NCI-H345 treated with DMSO at 0.1 percent for 48 hours (cell line): ENCODE measurements around the gene COL1A2.
A peak's percentile ranks its signal among the peaks of the same experiment; 100 is the strongest.

ENCODE experiments used
- DNase-seq: peaks from one replicate; lab custom pipeline; 2025; ENCODE audit not compliant: unreplicated experiment; lab: John Stamatoyannopoulos, UW

Gene COL1A2

GRCh38 chr7:94382132-94382531 is 12.6 kb upstream of the COL1A2 start:
- no peak for DNase-seq

GRCh38 chr7:94382746-94383145 is 11.9 kb upstream of the COL1A2 start:
- no peak for DNase-seq

DNA sequence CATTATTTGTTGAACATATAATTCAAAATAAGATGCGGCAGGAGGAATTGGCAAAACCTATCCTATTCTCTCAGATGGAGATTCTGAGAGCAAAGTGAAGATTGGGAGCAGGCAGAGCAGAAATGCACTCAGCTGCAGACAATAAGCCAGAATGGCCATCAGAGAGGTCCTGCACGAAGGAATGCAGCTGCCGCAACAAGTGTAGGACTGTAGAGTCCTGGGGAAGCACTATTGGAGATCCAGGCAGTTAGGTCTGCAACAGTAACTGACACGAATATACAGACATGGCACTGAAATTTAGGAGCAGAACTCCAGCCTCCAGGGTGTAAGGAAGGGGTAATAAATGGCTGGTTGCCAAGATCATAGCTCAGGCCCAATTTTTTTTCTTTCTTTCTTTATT is 10.4 kb upstream of the COL1A2 start:
- no peak for DNase-seq

DNA sequence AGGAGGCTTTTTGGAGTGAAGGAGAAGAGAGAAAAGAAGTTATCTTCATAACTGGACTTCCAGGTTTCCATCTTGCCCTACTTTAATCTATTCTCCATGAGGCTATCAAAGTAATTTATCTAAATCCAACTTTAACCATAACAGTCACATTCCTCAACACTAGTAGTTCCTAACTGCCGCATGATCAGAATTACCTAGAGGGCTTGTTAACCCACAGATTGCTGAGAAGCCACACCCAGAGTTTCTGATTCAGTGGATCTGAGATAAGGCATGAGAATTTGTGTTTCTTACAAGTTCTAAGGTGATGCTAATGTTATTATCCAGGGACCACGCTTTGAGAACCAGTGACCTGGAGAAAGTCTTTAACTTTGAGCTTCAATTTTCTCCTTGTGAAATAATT is 8.3 kb upstream of the COL1A2 start:
- DNase-seq = no peak

- no peak for DNase-seq
Measured at GRCh38 chr7:94388540-94388939, 6.2 kb upstream of the COL1A2 start.

DNA sequence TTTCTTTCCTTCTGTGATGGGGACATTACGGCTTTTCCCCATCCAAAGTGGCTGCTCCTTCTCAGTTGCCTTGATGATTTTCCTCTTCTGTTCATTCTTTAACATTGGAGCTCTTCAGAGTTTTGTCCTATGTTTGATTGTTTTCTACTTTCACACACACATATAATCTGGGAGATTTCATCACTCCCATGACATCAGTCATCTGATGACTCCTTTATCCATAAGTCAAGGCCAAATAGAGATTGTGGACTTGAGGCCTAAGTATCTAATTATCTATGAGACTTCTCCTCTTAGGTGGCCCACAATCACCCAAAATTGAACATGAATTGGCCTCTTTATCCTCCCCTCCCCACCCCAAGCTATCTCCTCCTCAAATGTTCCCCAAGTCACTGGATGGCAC is 5.3 kb upstream of the COL1A2 start:
- no peak for DNase-seq

DNA sequence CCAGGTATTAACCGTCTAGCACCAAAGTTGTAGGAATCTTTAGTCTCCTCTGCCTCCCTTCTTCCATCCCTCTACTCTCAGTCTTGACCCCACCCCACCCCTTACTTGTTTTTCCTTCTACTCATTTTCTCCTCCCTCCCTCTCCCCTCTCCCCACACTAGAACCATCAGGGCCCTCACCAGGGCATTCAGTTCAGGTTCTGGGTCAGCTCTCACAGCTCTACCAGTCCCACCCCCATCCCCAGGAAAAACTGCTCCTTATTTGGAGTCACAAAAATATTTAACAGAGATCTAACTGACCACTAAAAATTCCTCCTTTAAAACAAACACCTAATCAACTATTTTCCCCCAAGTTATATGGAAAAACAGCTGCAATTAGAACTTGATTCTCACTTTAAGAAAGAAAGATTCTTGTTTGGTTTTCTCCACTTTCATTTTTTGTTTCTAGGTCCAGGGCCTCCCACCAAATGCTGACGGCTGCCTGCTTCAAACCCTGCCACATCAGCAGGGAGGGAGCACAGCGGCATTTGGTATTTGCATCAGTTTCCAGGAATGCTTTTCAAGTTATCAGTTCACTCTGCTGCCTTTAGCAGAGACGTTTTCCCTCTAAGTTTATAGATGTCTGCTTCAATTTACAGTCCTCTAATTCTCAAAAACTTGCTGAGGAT is 2.8 kb upstream of the COL1A2 start:
- DNase-seq = no peak

GRCh38 chr7:94392393-94392786 is 2.3 kb upstream of the COL1A2 start:
- DNase-seq = no peak

DNA sequence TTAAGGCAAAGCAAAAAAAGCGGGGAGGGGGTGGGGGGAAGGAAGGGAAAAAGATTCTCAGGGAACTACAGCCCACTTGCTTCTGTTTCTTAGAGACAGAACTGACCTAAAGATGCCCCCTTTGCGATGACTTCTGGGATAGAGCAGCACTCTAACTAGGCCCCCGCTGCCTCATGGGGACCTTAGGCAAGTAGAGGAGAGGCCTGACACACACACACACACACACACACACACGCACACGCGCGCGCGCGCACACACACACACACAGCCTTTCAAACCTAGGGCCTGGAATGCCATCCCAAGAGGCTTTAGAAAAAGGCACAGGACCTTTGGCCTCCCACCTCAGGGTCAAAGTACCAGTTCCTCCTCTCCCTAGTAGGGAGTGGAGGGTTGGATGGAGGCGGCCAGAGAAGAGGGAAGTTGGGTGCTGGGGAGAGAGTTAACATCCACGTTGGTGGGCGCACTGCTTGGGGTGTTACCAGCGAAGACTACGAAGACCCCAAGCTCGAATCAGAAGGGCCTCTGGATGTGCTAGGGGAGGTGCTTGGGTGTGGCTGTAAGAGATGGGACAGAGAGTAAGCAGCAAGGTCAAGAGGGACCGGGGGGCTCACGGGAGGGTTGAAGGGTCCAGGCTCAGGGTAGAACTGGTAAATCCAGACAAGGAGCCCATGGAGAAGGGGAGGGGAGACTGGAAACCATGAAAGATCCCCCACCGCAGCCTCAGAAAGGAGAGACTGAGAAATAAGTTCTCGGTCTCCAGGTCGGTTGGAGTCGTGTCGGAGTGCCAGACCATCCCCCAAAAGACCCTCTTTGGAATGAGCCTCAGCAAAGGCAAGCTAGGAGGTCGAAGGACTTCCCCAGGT is 1.2 kb upstream of the COL1A2 start:
- no peak for DNase-seq

DNA sequence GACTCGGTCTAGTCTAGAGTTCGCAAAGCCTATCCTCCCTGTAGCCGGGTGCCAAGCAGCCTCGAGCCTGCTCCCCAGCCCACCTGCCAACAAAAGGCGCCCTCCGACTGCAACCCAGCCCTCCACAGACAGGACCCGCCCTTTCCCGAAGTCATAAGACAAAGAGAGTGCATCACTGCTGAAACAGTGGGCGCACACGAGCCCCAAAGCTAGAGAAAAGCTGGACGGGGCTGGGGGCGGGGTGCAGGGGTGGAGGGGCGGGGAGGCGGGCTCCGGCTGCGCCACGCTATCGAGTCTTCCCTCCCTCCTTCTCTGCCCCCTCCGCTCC is 622 bp upstream of the COL1A2 start:
- no peak for DNase-seq

GRCh38 chr7:94395141-94396036 is 694 bp downstream of the COL1A2 start:
- DNase-seq = peak; percentile 68

- DNase-seq = no peak
Measured at GRCh38 chr7:94396037-94396431, 1.3 kb downstream of the COL1A2 start.

DNA sequence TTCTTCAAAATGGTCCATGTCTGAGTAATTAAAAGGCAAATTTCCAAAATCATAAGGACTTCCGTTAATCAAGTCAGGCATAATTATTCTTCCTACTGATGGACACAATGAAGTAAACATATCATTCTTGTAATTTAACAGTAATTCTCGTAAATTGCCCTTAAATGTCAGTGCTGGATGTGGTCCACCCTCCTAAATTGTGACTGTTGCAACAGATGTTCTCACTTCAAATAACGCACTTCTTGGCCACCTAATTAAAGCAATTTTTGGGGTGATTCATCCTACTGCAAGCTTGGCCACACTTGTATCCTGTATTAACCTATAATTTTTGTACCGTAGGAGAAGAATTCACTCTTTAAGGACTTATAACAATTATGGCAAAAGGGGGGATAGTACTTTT is 1.9 kb downstream of the COL1A2 start:
- no peak for DNase-seq

GRCh38 chr7:94397722-94398121 is 3.0 kb downstream of the COL1A2 start:
- DNase-seq = no peak

- DNase-seq = no peak
Measured at GRCh38 chr7:94398841-94399240, 4.1 kb downstream of the COL1A2 start.

DNA sequence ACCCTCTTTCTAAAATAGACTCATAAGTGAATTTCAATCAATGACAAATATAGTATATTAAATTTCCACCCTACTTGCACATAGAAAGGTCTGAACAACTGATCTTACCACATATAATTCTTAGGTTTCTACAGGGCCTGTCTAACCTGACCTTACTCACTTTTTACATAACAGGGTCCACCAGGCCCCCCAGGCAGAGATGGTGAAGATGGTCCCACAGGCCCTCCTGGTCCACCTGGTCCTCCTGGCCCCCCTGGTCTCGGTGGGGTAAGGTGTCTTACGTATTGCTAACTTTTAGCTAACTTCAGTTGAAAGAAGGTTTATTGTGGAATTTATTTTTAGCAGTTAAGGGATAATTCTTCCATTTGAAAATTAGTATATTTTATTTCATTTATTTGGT is 5.3 kb downstream of the COL1A2 start:
- DNase-seq = no peak

DNA sequence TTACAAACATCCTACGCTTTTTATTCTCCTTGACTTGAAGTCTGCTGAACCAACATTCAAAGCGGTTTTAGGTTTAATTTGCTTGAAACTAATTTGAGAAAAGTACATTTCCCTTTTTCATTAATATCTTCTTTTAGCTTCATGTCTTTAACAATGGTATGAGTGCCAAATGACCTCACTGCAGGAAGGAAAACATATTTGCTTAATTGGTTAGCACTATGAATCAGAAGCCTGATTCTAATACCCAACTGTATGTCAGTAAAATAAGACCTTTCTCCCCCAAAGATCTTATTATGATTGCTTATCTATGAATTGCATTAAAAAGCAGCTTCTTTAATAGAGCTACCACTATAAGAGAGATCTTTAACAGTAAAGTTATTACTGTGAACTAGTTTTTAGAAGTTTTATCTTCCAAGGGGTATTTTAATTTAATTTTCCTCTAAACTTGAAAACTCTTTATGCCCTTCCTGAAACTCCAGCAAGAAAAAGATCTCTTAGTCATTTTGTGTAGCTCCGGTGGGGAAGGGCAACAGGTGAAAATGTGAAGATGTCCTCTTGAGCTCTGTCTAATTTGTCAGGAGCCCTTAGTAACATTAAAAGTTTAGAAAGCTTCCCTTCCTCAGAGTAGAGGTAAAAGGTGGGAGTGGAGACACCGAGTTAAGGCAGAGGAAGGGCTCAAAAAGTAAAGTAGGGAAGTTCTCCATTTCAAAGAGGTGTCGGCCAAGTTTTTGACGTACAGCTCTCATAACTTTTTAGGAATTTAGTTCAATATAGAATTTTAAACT is 6.1 kb downstream of the COL1A2 start:
- DNase-seq = no peak

- no peak for DNase-seq
Measured at GRCh38 chr7:94401428-94401814, 6.7 kb downstream of the COL1A2 start.

DNA sequence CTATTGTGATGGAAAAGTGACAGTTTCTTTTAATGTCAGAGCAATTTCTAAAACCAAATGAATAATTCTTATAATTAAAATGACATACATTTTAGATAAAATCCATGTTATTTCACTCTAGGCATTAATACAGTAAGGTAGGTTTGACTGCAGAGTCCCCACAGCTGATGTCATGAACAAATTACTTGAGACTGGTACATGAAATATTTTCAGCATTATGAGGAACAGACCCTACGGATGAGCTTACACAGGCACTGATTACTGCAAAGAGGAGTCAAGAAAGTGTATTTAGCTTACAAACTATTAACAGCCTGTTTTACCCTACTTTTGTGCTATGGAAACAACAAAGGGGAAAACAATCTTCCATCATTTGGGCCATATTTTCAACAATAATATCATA is 8.9 kb downstream of the COL1A2 start:
- no peak for DNase-seq

DNA sequence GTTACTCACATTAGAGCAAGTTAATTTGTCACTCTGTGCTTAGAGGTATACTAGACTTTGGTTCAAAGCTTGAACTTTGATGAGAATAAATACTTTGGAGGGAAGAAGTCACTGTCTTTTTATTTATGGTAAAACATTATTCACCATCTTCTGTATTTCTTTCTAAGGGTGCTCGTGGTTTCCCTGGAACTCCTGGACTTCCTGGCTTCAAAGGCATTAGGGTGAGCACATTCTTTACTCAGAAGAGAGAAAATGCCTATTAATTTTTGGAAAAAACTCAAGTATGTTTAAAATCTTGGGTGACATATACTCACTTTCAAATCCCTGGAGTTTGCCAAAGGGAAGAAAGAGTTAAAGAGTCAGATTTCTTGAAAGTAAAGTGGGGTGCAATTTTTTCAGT is 10.8 kb downstream of the COL1A2 start:
- DNase-seq = no peak

DNA sequence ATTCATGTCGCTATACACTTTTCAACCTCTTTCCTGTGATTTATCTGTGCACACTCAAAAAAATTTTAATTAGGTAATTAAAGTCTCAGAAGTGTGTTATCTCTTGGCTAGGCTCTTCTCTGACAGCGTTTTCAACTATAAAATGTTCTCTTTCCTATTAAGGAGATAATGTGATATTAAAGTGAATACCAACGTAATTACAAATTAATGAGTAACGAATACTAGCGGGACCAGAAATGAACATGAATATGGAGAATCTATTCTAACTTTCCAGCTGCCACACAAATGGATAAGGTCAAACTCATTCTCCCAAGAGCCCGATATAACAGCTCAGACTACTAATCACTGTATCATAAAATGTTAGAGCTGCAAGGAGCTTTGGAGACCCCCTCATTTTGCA is 12.0 kb downstream of the COL1A2 start:
- no peak for DNase-seq
